Measurements from ENCODE around the gene PTPRD. TPM values are rescaled to one million over a fixed set of nuclear protein-coding genes. Genes with fewer than 3 reads are reported as not detected.

PTPRD gene
- total RNA-seq, 3 donors from 2014 or later: 0.26 to 0.49 (median 0.28) TPM

GRCh38 chr9:9904041-9904440 is 708.8 kb downstream of the PTPRD start:
- no peaks in the 10 kb centered on the region for H3K36me3 Mint-ChIP-seq (ENCODE audit: insufficient read depth)
- ATAC-seq (no peak), DNase-seq (no peak)
- H3K4me3 Mint-ChIP-seq: no peak overlapping the region
- H3K9me3 Mint-ChIP-seq: peaks cover 5% of the 10 kb centered on the region
- no peaks in the 10 kb centered on the region for H3K4me1 Mint-ChIP-seq (ENCODE audit: low read depth)
- H3K27me3 Mint-ChIP-seq (ENCODE audit: low read depth): no peaks in the 10 kb centered on the region

GRCh38 chr9:9901624-9902023 is 711.2 kb downstream of the PTPRD start:
- peaks cover 5% of the 10 kb centered on the region for H3K9me3 Mint-ChIP-seq
- no peak overlapping the region for H3K4me3 Mint-ChIP-seq
- no peaks in the 10 kb centered on the region for H3K36me3 Mint-ChIP-seq (ENCODE audit: insufficient read depth)
- DNase-seq (no peak), ATAC-seq (no peak)
- no peaks in the 10 kb centered on the region for H3K4me1 Mint-ChIP-seq (ENCODE audit: low read depth)
- H3K27me3 Mint-ChIP-seq (ENCODE audit: low read depth): no peaks in the 10 kb centered on the region

- H3K4me3 Mint-ChIP-seq: no peak overlapping the region
- H3K27me3 Mint-ChIP-seq (ENCODE audit: low read depth): no peaks in the 10 kb centered on the region
Measured at GRCh38 chr9:9893837-9894236, 719.0 kb downstream of the PTPRD start.

GRCh38 chr9:9892217-9892616 is 720.6 kb downstream of the PTPRD start:
- Mint-ChIP-seq H3K27me3 (ENCODE audit: low read depth) (no peaks in the 10 kb centered on the region), H3K4me1 (ENCODE audit: low read depth) (no peaks in the 10 kb centered on the region), H3K9me3 (peaks cover 8% of the 10 kb centered on the region), H3K36me3 (ENCODE audit: insufficient read depth) (no peaks in the 10 kb centered on the region), H3K4me3 (no peak overlapping the region)
- DNase-seq: no peak
- no peak for ATAC-seq

More at GRCh38 chr9:9893837-9894236, 719.0 kb downstream of the PTPRD start:
- Mint-ChIP-seq H3K4me1 (ENCODE audit: low read depth) (no peaks in the 10 kb centered on the region), H3K9me3 (no peaks in the 10 kb centered on the region), H3K36me3 (ENCODE audit: insufficient read depth) (no peaks in the 10 kb centered on the region)
- DNase-seq: no peak
- ATAC-seq: no peak

GRCh38 chr9:9881692-9882091 is 731.1 kb downstream of the PTPRD start:
- H3K4me3 Mint-ChIP-seq: no peak overlapping the region
- no peaks in the 10 kb centered on the region for H3K4me1 Mint-ChIP-seq (ENCODE audit: low read depth)
- no peaks in the 10 kb centered on the region for H3K9me3 Mint-ChIP-seq
- no peaks in the 10 kb centered on the region for H3K27me3 Mint-ChIP-seq (ENCODE audit: low read depth)
- DNase-seq (no peak), ATAC-seq (no peak)
- no peaks in the 10 kb centered on the region for H3K36me3 Mint-ChIP-seq (ENCODE audit: insufficient read depth)

- H3K27me3 Mint-ChIP-seq (ENCODE audit: low read depth): no peaks in the 10 kb centered on the region
- no peaks in the 10 kb centered on the region for H3K36me3 Mint-ChIP-seq (ENCODE audit: insufficient read depth)
- no peak for ATAC-seq
- peaks cover 3% of the 10 kb centered on the region for H3K9me3 Mint-ChIP-seq
- no peak overlapping the region for H3K4me3 Mint-ChIP-seq
- no peak for DNase-seq
- no peaks in the 10 kb centered on the region for H3K4me1 Mint-ChIP-seq (ENCODE audit: low read depth)
Measured at GRCh38 chr9:9874270-9874669, 738.5 kb downstream of the PTPRD start.

GRCh38 chr9:9862235-9862810 is 750.5 kb downstream of the PTPRD start:
- DNase-seq: no peak
- Mint-ChIP-seq H3K9me3 (peaks cover 6% of the 10 kb centered on the region), H3K36me3 (ENCODE audit: insufficient read depth) (no peaks in the 10 kb centered on the region), H3K4me1 (ENCODE audit: low read depth) (no peaks in the 10 kb centered on the region), H3K27me3 (ENCODE audit: low read depth) (no peaks in the 10 kb centered on the region), H3K4me3 (no peak overlapping the region)
- ATAC-seq: no peak

- peaks cover 3% of the 10 kb centered on the region for H3K9me3 Mint-ChIP-seq
- no peak for ATAC-seq
- no peaks in the 10 kb centered on the region for H3K27me3 Mint-ChIP-seq (ENCODE audit: low read depth)
- DNase-seq: no peak
- H3K4me1 Mint-ChIP-seq (ENCODE audit: low read depth): no peaks in the 10 kb centered on the region
- no peak overlapping the region for H3K4me3 Mint-ChIP-seq
- no peaks in the 10 kb centered on the region for H3K36me3 Mint-ChIP-seq (ENCODE audit: insufficient read depth)
Measured at GRCh38 chr9:9855177-9856078, 757.4 kb downstream of the PTPRD start.

- Mint-ChIP-seq H3K9me3 (peaks cover 6% of the 10 kb centered on the region), H3K4me3 (no peak overlapping the region), H3K4me1 (ENCODE audit: low read depth) (peaks cover 1% of the 10 kb centered on the region), H3K36me3 (ENCODE audit: insufficient read depth) (no peaks in the 10 kb centered on the region), H3K27me3 (ENCODE audit: low read depth) (no peaks in the 10 kb centered on the region)
- no peak for ATAC-seq
- no peak for DNase-seq
Measured at GRCh38 chr9:9847750-9848149, 765.1 kb downstream of the PTPRD start.

- ATAC-seq: no peak
- Mint-ChIP-seq H3K4me3 (no peak overlapping the region), H3K36me3 (ENCODE audit: insufficient read depth) (no peaks in the 10 kb centered on the region), H3K4me1 (ENCODE audit: low read depth) (peaks cover 1% of the 10 kb centered on the region), H3K9me3 (peaks cover 6% of the 10 kb centered on the region), H3K27me3 (ENCODE audit: low read depth) (no peaks in the 10 kb centered on the region)
- DNase-seq: no peak
Measured at GRCh38 chr9:9846557-9846956, 766.2 kb downstream of the PTPRD start.

GRCh38 chr9:9820436-9820835 is 792.4 kb downstream of the PTPRD start:
- DNase-seq: no peak
- H3K4me3 Mint-ChIP-seq: no peak overlapping the region
- H3K9me3 Mint-ChIP-seq: peaks cover 7% of the 10 kb centered on the region
- no peaks in the 10 kb centered on the region for H3K36me3 Mint-ChIP-seq (ENCODE audit: insufficient read depth)
- H3K4me1 Mint-ChIP-seq (ENCODE audit: low read depth): no peaks in the 10 kb centered on the region
- no peak for ATAC-seq
- H3K27me3 Mint-ChIP-seq (ENCODE audit: low read depth): no peaks in the 10 kb centered on the region

- Mint-ChIP-seq H3K27me3 (ENCODE audit: low read depth) (no peaks in the 10 kb centered on the region), H3K4me1 (ENCODE audit: low read depth) (no peaks in the 10 kb centered on the region)
Measured at GRCh38 chr9:9819886-9820285, 792.9 kb downstream of the PTPRD start.

GRCh38 chr9:9817176-9817575 is 795.6 kb downstream of the PTPRD start:
- DNase-seq: no peak
- no peak overlapping the region for H3K4me3 Mint-ChIP-seq
- no peak for ATAC-seq
- no peaks in the 10 kb centered on the region for H3K36me3 Mint-ChIP-seq (ENCODE audit: insufficient read depth)
- H3K4me1 Mint-ChIP-seq (ENCODE audit: low read depth): no peaks in the 10 kb centered on the region
- no peaks in the 10 kb centered on the region for H3K27me3 Mint-ChIP-seq (ENCODE audit: low read depth)
- peaks cover 10% of the 10 kb centered on the region for H3K9me3 Mint-ChIP-seq

More at GRCh38 chr9:9819886-9820285, 792.9 kb downstream of the PTPRD start:
- no peak overlapping the region for H3K4me3 Mint-ChIP-seq
- DNase-seq (no peak), ATAC-seq (no peak)
- H3K9me3 Mint-ChIP-seq: peaks cover 7% of the 10 kb centered on the region
- H3K36me3 Mint-ChIP-seq (ENCODE audit: insufficient read depth): no peaks in the 10 kb centered on the region

- no peaks in the 10 kb centered on the region for H3K4me1 Mint-ChIP-seq (ENCODE audit: low read depth)
- DNase-seq: no peak
- ATAC-seq: no peak
- no peaks in the 10 kb centered on the region for H3K36me3 Mint-ChIP-seq (ENCODE audit: insufficient read depth)
- no peaks in the 10 kb centered on the region for H3K27me3 Mint-ChIP-seq (ENCODE audit: low read depth)
- peaks cover 5% of the 10 kb centered on the region for H3K9me3 Mint-ChIP-seq
- no peak overlapping the region for H3K4me3 Mint-ChIP-seq
Measured at GRCh38 chr9:9804109-9804508, 808.7 kb downstream of the PTPRD start.

GRCh38 chr9:9799287-9799686 is 813.5 kb downstream of the PTPRD start:
- Mint-ChIP-seq H3K4me3 (no peak overlapping the region), H3K27me3 (ENCODE audit: low read depth) (no peaks in the 10 kb centered on the region), H3K4me1 (ENCODE audit: low read depth) (no peaks in the 10 kb centered on the region), H3K36me3 (ENCODE audit: insufficient read depth) (no peaks in the 10 kb centered on the region), H3K9me3 (no peaks in the 10 kb centered on the region)
- no peak for DNase-seq
- no peak for ATAC-seq

Measured in activated T-cell treated with anti-CD3 and anti-CD28 coated beads, Interleukin-2, amount 50 U/mL, for 4 hours (primary cell).